Renal cortex interstitium (tissue), 11 donors: ENCODE measurements around the gene IFT27. TPM values are rescaled to one million over a fixed set of nuclear protein-coding genes. Genes with fewer than 3 reads are reported as not detected.
"Not testable (repeated sequence)": the region's sequence is repeated elsewhere in the genome, so short reads cannot be mapped to it uniquely, and the experiment has no call there.

Experiments used
- DNase-seq, 11 donors: peaks; one replicate each; pipeline ENCODE4 v3.0.0-alpha.2; 2013; ENCODE audit warnings: low read depth in 9 of 11, low spot score in 4 of 11; ENCODE audit errors: extremely low read depth in 1 of 11
- polyA plus RNA-seq, 3 donors: library from polyadenylated mRNA; unstranded; fragments of 120-200 nt; gene quantifications; one replicate each; pipeline ENCODE4 v1.2.1, GENCODE V29; 2013; ENCODE audit not compliant: insufficient read length in 3 of 3

Gene IFT27
- polyA plus RNA-seq, 3 donors: 50.2 to 56.1 (median 52.8) TPM

- DNase-seq: peak in 5 of 11 donors; percentile 24 to 52 (median 34)
These were observed 18.2 kb downstream of the IFT27 start for GRCh38 chr22:36757668-36758211.

DNA sequence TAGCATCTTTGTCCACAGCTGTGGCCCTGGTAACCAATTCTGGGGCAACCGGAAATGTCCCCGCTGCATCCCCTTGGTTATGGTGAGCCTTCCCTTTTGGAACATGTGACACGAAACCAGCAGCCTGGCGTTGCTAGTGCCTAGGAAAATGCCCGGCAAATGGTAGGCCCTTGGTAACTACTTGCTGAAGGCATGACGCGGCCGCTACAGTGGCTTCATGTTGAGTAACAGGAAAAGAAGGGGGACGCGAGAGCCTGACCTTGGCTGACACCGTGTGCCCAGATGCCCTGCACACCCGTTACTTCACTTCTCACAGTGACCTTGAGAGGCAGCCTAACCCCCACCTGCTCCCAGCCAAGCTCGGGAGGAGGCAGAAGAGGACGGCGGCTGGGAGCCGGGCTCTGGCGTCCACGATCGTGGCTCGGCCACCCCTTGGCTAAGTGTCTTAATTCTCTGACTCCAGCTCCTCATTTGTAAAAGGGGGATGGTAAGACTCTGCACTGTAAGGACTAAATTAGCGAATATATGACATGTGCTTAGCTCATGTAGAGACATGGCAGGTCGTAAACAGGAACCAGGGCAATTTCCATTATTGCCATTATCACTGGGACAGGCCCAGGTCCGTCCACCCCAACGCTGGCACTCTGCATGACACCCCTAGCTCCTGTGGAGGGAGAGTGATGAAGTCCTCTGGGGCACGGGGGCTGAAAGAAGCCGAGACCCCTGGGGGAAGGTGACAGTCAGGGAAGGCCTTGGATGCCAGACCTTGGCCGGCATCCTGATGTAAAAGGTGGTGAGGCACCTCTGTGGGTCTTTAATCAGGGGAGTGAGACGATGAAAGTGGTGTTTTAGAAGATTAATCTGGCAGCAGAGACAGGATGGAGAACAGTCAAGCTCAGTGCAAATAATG, 18.9 kb downstream of the IFT27 start:
- no peak for DNase-seq

DNA sequence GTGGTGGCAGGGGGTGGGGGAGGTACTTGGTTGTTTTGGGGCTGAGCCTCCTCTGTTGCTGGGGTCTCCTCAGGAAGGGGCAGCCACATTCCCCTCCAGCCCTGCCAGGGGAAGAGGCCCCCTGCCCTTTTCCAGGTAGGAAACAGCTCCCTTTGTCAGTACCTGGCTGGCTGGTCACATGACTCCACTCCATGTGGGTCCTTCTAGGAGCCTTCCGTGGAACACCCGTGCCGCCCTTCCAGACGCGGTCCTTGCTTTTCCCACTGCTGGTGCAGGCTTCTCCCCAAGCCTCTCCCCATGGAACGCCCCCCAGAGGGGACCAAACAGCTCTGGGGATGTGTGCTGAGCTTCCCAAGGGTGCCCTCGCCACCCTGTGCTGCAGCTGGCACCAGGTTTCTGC, 19.9 kb downstream of the IFT27 start:
- no peak for DNase-seq

- no peak for DNase-seq
These were observed 20.6 kb downstream of the IFT27 start for GRCh38 chr22:36755316-36755715.

GRCh38 chr22:36754881-36755280, 21.0 kb downstream of the IFT27 start:
- not testable (repeated sequence) for DNase-seq

- no peak for DNase-seq
These were observed 22.0 kb downstream of the IFT27 start for GRCh38 chr22:36753916-36754315.

DNA sequence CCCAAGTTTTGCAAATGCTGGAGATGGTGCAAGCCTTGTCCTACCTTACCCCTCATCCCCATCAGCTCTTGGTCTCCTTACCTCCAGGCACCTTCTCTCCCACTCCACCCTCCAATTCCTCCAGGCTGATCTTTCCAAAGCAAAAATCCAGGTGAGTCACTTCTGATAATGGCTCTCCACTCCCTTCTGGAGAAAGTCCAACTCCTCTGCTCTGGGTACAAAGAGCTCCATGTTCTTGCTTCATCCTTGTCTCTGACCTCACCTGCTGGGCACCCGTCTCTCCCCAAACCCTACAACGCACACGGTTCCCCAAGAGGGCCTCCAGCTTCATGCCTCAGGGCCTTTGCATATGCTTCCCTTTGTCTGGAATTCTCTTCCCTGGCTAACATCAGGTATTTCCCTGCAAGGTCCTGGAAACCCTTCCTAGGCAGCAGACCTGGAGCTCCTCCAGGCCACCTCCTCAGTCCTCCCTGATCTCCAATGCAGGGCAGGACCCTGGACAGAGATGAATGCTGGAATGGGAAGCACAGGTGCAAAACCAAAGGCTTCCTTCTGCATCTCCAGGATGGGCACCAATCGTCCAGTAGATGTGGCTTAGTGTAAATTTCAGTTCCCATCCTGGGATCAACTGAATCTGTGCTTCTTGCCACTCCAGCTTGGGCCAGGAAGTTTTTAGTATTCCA, 22.7 kb downstream of the IFT27 start:
- no peak for DNase-seq

DNA sequence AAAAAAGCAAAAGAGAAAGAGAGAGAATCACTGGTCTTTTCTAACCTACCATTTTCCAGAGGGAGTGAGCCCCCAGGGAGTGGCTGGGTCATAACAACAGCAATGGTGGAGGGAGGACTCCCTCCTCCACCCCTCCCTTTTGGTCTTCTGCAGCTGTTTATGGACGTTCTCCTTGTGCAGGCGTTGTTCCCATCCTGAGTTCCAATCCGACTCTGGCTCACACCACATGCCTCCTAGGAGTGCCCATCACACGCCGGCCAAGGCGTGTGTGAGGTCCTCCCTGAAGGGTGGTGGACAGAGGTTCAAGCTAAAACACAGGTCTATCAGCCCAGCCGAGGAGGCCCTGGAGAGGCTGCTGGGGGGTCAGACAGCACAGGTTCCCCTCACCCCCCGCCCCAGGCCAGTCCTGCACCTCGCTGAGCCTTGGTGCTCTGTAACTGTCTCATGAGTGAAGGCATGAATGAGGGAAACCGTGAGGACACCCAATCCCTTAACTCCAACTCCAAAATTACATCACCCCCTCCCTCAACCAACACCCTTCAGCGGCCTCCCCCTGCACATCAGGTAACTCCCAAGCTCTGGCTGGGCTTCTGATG, 29.4 kb downstream of the IFT27 start:
- DNase-seq: no peak

DNA sequence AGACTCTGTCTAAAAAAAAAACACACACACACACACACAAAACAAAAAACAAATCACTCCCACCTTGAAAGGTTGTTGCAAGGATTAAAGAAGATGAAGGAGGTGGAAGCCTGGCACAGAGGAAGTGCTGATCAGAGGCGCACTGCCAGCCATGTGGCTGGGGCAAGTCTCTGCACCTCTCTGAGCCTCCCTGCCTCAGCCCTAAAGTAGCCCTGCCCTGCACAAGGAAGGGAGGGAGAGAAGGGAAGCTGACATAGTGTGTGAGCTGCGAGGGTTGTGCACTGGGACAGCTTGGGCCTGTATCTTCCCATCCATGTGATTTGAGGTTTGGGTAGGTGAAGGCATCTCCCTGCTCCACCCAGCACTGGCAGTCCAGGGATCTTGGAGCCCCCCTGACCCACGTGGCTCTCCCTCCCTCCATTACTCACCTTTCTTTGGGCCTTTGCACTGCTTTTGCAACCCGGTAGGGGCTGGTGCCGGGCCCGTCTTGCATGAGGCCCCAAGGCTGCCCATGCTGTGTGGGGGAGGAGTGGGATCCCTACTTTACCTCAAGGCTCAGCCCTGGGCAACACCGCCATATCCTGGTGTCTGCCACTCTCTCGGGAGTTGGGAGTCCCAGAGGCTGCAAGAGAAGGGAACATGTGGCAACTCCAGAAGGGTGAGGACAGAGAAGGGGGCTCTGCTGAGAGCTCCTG, 30.5 kb downstream of the IFT27 start:
- DNase-seq: no peak

DNA sequence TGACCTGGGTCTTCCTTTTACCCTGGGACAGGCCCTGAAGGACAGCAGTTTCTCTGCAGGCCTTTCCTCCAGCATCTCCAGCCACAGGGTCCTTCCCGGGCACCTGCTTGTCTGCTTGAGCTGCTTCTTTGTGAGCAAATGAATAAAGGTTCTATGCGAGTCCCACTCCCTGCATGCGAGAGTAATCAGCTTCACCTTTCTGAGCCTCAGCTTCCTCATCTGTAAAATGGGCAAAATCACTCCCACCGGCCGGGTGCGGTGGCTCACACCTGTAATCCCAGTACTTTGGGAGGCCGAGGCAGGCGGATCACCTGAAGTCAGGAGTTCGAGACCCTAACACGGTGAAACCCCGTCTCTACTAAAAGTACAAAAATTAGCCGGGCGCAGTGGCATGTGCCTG, 31.1 kb downstream of the IFT27 start:
- no peak for DNase-seq

DNA sequence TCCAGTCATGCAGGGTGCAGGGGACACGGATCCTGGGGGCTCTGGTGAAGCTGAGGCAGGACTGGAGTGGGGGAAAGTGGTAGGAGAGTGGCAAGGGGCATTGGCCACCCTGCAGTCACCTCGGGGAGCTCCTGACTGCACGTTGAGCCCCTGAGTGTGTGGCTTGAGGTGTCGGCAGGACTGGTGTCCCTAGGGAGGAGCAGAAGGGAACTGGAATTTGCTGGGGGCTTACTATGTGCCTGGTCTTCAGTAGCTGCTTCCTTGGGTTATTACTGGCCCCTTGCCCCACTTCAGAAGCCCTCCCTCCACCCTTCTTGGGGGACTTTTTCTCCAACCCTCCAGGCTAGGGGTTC, 31.5 kb downstream of the IFT27 start:
- no peak for DNase-seq

DNA sequence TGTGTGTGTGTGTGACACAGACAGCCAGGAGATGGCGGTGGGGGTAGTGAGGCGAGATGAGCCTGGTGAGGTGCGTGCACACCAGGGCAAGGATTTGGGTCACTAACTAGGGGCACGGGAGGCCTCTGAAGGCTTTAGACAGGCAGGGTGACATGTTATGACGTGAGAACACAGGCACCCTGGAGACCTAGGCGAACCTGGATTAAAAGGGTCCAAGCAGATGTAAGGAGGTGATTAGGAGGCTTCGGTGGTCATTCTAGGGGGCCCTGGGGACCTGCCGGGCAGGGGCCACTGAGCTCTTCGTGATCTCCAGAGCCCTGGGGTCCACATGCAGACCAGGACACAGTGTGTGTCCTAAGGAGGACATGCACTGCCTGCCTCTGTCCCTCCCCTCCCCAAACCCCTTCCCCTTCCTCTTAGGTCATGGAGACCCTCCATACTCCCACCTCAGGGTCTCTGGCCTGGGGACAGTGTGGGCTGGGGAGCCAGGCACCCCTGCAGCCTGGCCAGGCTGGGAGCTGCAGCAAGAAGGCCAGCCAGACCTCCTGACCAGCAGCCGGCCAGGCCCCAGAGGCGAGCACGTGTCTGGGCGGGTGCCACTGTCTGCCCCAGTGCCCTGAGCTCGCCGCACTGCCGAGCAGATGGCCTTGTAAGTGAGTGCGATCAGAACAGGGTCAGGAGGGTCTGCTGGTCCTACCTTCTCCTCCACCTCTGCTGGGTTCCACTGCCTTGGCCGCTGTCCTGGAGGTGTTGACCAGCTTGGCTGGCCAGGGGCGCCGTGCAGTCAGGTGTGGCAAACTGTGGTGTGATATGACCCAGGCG, 32.1 kb downstream of the IFT27 start:
- no peak for DNase-seq

DNA sequence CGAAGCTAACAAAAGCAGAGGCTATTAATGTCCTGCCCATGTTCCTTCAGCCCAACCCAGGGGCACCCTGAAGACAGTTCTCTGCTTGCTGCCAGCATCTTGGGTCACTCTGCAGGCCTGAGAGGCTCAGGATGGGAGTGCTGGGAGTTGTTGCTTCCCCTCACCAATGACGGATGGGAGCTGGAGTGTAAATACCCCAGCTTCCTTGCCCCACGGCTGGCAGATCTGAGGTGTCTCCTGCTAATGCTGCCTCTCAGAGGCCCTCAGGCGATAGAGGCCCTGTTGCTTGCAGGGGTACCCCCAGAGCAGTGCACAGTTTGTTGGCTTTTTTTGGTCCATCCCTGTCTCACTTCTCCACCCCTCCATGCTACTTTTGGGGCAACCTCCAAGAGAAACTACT, 32.9 kb downstream of the IFT27 start:
- DNase-seq: no peak

GRCh38 chr22:36741968-36742367, 34.0 kb downstream of the IFT27 start:
- no peak for DNase-seq

GRCh38 chr22:36741204-36741793, 34.6 kb downstream of the IFT27 start:
- DNase-seq: no peak

GRCh38 chr22:36740716-36741115, 35.2 kb downstream of the IFT27 start:
- no peak for DNase-seq

DNA sequence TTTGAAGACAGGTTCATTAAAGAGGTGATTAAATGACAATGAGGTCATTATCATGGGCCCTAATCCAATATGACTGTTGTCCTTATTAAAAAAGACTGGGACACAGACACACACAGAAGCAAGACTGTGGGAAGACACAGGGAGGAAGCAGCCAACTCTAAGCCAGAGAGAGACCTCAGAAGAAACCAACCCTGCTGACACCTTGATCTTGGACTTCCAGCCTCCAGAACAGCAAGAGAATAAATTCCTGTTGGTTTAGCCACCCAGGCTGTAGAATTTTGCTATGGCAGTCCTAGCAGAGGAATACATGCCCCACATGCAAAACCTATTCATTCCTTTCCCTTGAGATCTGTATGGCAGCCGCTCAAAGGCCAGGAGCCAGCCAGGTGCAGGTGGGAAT, 36.7 kb downstream of the IFT27 start:
- DNase-seq: no peak

DNA sequence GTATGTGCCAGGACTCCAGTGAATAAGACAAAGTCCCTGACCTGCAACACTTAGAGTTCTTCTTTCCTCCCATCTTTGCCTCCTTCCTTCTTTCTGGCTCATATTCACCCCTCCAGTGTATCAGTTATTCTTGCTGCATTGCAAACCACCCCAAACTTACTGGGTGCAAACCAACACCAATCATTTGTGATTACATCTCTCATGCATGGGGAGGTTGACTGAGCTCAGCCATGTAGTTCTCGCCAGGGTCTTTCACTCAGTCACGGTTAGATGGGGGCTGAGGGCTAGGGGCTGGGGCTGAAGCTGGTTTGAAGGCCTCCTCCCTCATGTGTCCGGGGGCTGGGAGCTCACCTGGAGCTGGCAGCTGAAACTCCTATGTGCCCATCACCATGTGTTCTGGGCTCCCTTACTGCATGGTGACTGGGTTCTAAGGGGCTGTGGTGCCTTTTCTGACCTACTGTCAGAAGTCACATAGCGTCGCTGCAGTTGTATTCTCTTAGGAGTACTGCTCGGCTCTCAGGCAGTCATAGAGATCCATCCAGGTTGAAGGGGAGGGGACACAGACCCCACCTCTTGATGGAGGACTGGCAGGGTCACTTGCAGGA, 37.4 kb downstream of the IFT27 start:
- no peak for DNase-seq
